Muscle of arm (tissue), 14 donors: ENCODE data around the gene LAGE3. TPM values are rescaled to one million over a fixed set of nuclear protein-coding genes. Genes with fewer than 3 reads are reported as not detected.

Experiments used
- DNase-seq: peaks from one replicate; pipeline ENCODE4 v3.0.0-alpha.2; 2013
- long read RNA-seq, 11 donors: transcript quantifications; one replicate each; lab custom pipeline, GENCODE V29; 2026
- polyA plus RNA-seq, 12 donors: library from polyadenylated mRNA; unstranded; fragments of 120-200 nt; gene quantifications; one replicate each; pipeline ENCODE4 v1.2.1, GENCODE V29; 2013; ENCODE audit not compliant: insufficient read length in 12 of 12

LAGE3 gene, protein sequence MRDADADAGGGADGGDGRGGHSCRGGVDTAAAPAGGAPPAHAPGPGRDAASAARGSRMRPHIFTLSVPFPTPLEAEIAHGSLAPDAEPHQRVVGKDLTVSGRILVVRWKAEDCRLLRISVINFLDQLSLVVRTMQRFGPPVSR
- 10 to 100 TPM in 7 of 12 donors, 1 to 10 TPM in 4, not detected in 1; 6.6 to 21.3 (median 10.2) TPM for polyA plus RNA-seq
- long read RNA-seq, donor 1, transcript LAGE3-201 (3 exons, 949 nt) = major isoform, 38 of 38 reads
- long read RNA-seq, donor 1, partial matches to known transcripts = 0 of 38 reads
- long read RNA-seq, donor 1, other reads (novel, unspliced or antisense) = 0 of 38 reads
- long read RNA-seq, donor 2, transcript LAGE3-201 (3 exons, 949 nt) = major isoform, 30 of 30 reads
- long read RNA-seq, donor 2, partial matches to known transcripts = 0 of 30 reads
- long read RNA-seq, donor 2, other reads (novel, unspliced or antisense) = 0 of 30 reads
- long read RNA-seq, donor 3, transcript LAGE3-201 (3 exons, 949 nt) = major isoform, 7 of 7 reads
- long read RNA-seq, donor 3, partial matches to known transcripts = 0 of 7 reads
- long read RNA-seq, donor 3, other reads (novel, unspliced or antisense) = 0 of 7 reads
- long read RNA-seq, donor 4, transcript LAGE3-201 (3 exons, 949 nt) = major isoform, 7 of 7 reads
- long read RNA-seq, donor 4, partial matches to known transcripts = 0 of 7 reads
- long read RNA-seq, donor 4, other reads (novel, unspliced or antisense) = 0 of 7 reads
- long read RNA-seq, donor 5, transcript LAGE3-201 (3 exons, 949 nt) = major isoform, 31 of 31 reads
- long read RNA-seq, donor 5, partial matches to known transcripts = 0 of 31 reads
- long read RNA-seq, donor 5, other reads (novel, unspliced or antisense) = 0 of 31 reads
- long read RNA-seq, donor 6, transcript LAGE3-201 (3 exons, 949 nt) = major isoform, 13 of 13 reads
- long read RNA-seq, donor 6, partial matches to known transcripts = 0 of 13 reads
- long read RNA-seq, donor 6, other reads (novel, unspliced or antisense) = 0 of 13 reads
- long read RNA-seq, donor 7, transcript LAGE3-201 (3 exons, 949 nt) = major isoform, 14 of 14 reads
- long read RNA-seq, donor 7, partial matches to known transcripts = 0 of 14 reads
- long read RNA-seq, donor 7, other reads (novel, unspliced or antisense) = 0 of 14 reads
- long read RNA-seq, donor 8, transcript LAGE3-201 (3 exons, 949 nt) = major isoform, 20 of 20 reads
- long read RNA-seq, donor 8, partial matches to known transcripts = 0 of 20 reads
- long read RNA-seq, donor 8, other reads (novel, unspliced or antisense) = 0 of 20 reads
- long read RNA-seq, donor 9, transcript LAGE3-201 (3 exons, 949 nt) = major isoform, 11 of 11 reads
- long read RNA-seq, donor 9, partial matches to known transcripts = 0 of 11 reads
- long read RNA-seq, donor 9, other reads (novel, unspliced or antisense) = 0 of 11 reads
- long read RNA-seq, donor 10, transcript LAGE3-201 (3 exons, 949 nt) = major isoform, 15 of 15 reads
- long read RNA-seq, donor 10, partial matches to known transcripts = 0 of 15 reads
- long read RNA-seq, donor 10, other reads (novel, unspliced or antisense) = 0 of 15 reads
- long read RNA-seq, donor 11, transcript LAGE3-201 (3 exons, 949 nt) = major isoform, 16 of 16 reads
- long read RNA-seq, donor 11, partial matches to known transcripts = 0 of 16 reads
- long read RNA-seq, donor 11, other reads (novel, unspliced or antisense) = 0 of 16 reads

DNA sequence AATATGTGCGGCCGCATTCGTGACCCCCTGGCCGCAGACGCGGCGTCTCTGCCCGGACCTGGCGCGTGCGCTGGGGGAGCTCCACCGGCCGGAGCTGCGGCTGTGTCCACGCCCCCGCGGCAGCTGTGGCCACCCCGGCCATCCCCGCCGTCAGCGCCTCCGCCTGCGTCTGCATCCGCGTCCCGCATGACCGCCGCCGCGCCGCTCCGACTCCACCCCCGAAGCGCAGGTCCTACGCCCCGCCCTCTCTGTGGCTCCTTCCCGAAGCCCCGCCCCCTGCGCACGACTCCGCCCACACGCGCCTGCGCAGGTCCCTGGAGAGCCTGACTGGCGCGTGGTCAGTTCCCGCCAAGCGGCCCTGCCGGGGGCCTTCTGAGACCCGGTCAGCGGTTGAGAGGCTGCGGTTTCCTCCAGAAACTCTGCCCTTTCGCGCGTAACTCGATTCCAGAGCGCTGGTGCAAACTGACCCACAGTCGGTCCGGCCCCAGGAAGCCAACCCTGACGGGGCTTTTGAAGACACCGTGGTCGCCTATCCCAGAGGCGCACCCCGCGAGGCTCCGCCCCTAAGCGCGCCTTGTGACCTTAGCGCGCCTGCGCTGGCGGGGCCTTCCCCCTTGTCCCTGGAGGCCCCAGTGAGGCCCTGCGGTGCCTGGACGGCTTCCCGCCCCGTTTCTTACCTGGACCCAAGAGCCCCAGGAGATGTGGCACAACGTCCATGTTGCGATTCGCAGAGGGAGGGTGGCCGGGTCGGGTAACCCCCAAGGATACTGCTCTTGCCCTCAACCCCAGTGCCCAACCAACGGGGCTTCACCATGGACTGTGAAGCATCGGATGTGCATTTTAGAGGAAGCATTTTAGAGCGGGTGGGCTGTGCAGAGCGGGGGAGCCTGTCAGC, at the start of gene LAGE3:
Gene LAGE3, minus strand, starts transcription at position 554 of the 895 bp plus-strand sequence. Its CDS starts 366 bp downstream, at position 188.
- peak; percentile 88 for DNase-seq

GRCh38 chrX:154526901-154527675, 48.0 kb upstream of the LAGE3 start:
- peak; percentile 89 for DNase-seq

DNA sequence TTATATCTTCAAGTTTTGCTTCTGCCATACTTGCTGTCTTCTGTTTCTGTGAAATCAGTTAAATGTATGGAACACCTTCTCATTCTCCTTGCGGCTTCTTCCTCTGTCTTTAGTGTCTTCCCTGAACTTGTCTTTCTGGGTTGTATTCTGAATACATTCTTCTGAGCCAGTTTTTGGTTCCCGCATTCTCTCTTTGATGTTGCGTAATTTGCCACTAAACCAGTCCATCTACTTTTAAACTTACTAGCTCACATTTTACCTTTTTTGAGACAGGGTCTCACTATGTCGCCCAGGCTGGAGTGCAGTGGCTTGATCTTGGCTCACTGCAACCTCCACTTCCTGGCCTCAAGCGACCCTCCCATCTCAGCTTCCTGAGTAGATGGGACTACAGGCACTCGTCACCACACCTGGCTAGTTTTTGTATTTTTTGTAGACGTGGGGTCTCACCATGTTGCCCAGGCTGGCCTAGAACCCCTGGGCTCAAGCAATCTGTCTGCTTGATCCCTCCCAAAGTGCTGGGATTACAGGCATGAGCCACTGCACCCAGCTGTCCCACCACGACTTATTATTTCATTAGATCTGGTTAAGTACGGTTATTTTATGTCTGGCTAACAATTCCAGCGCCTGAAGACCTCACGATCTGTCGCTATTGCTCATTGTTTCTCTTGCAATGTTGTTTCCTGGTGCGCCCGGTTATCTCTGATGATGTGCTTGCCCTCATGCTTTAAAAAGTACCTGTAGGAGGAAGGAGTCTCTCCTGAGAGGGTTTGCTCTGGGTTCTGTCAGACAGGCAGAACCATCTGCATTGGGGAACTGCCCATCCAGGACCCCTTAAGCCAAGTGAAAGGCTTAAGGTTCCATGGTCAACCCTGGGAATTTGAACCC, 46.8 kb upstream of the LAGE3 start:
- DNase-seq = no peak

DNA sequence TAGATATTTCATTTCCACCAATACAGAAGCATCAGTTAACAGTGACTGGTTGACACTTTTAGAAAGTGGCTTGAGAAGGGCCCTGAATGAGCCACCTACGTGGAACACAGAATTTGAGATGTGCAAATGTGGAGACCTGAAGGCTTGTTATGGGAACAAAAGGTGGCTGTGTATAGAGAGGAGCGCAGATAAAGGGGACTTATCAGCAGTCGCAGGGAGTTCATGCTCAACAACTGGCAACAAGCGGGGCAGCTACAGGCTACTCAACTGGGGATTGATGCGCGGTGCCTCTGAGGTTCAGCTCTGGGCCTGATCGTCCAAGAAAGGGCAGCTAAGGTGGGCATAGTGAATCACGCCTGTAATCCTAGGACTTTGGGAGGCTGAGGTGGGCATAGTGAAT, 40.3 kb upstream of the LAGE3 start:
- DNase-seq = no peak

DNA sequence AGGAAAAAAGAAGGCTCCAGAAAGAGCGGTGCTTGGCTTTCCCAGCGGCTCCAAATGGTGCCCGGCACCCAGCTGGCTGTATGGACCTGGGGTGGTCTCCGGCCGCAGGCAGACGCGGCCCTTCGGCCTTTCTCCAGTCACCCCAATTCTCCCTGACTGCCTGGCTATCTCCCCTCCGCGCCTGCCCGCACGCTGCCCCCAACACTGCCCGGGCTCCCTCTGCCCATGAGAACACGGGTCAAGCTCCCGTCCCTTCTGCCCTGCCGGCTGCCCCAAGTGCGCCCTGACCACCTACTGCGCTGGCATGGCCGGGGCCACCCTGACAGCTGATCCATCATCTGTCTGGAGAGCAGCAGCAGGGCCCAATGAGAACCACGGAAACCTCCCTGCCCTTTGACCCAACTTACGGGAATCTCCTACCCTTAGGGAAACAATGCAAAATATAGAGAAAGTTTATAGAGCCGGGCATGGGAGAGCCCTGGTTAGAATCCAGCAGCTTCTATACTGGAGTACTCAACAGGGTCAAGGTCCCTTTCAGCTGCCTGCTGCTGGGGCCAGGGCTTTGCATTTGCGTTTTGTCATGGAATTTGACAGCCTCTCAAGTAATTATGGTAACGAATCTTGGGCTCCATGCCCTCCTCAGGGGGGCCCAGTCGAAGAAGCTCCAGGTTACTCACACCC, 38.2 kb upstream of the LAGE3 start:
- no peak for DNase-seq

DNA sequence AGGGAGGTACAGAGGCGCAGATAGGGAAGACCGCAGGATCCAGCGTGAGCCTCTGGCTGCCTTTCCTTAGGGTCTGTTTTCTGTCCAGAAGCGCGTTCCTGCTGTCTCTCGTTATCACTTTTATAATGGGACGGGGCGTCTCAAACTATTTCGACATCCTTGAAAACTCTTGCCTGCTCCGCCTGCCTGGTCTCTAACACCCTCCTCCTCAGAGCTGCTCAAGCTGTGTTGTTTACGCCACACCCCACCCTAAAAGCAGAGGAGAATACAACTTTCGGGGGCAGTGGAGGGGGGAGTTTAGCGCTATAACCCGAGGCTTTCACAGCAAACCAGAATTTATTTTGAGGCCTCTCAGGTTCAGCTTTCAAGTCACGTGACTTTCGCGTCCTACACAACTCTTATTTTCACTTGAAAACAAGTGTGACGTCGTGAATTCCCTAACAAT, 37.6 kb upstream of the LAGE3 start:
- peak; percentile 56 for DNase-seq

GRCh38 chrX:154515966-154516655, 37.0 kb upstream of the LAGE3 start, which contains the start of gene FAM3A:
Gene FAM3A, minus strand, starts transcription at chrX:154516232. Its CDS starts 460 bp downstream, at chrX:154515772.
- DNase-seq = peak; percentile 88

GRCh38 chrX:154515090-154515965, 36.2 kb upstream of the LAGE3 start:
- no peak for DNase-seq

DNA sequence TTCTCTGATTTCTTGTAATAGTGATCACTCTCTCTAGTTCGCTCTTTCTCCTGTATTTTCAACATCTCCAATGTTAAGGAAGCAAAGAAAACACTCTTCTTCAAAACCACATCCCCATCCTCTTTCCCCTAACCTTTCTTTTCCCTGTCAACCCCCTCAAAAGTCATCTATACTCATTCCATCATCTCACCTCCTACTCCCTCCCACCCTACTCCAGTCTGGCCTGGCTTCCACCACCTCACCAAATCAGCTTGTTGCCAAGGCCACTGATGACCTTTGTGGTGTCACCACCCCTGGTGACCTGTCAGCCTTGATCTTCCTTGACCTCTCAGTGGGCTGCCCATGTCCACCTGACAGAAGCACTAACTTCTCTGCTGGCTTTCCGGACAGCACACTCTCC, 34.6 kb upstream of the LAGE3 start:
- DNase-seq = no peak

- DNase-seq = no peak
These were observed 33.9 kb upstream of the LAGE3 start for GRCh38 chrX:154512879-154513553.

- DNase-seq = no peak
These were observed 32.7 kb upstream of the LAGE3 start for GRCh38 chrX:154511761-154512160.

GRCh38 chrX:154509455-154509854, 30.4 kb upstream of the LAGE3 start:
- DNase-seq = no peak

GRCh38 chrX:154508384-154508745, 29.3 kb upstream of the LAGE3 start:
- DNase-seq = no peak

- DNase-seq = no peak
These were observed 28.7 kb upstream of the LAGE3 start for GRCh38 chrX:154507673-154508383.
